ENCODE measurements around the gene INPP5J. TPM values are rescaled to one million over a fixed set of nuclear protein-coding genes. Genes with fewer than 3 reads are reported as not detected.
"Not testable (repeated sequence)": the region's sequence is repeated elsewhere in the genome, so short reads cannot be mapped to it uniquely, and the experiment has no call there.

The INPP5J gene
- total RNA-seq, 1 donor from 2014 or later = 15.4 TPM

GRCh38 chr22:31160328-31160978, 37.7 kb downstream of the INPP5J start:
- ATAC-seq (ENCODE audit: poor library complexity) (peak; percentile 59), DNase-seq (no peak)
- intact Hi-C loops (cut with DNase I) = no loop called here

DNA sequence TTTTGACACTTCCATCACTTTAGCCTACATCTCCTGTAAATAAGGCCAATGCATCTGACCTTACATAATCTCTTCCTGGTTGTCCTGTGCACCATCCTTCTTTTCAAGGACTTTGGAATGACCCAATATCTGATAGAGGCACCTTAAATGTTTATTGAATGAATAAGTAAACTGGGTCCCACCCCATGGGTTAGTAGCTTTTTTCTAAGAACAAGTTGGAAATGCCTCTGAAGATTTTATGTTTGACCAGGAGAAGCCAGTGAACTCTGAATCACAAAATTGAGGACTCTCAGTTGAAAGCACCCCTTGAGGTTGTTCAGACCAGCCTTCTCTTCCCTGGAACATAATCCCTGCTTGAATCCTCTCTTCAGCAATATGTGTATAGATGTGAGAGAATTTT, 38.6 kb downstream of the INPP5J start:
- DNase-seq (no peak), ATAC-seq (ENCODE audit: poor library complexity) (no peak)
- intact Hi-C loops (cut with DNase I) = no loop called here

DNA sequence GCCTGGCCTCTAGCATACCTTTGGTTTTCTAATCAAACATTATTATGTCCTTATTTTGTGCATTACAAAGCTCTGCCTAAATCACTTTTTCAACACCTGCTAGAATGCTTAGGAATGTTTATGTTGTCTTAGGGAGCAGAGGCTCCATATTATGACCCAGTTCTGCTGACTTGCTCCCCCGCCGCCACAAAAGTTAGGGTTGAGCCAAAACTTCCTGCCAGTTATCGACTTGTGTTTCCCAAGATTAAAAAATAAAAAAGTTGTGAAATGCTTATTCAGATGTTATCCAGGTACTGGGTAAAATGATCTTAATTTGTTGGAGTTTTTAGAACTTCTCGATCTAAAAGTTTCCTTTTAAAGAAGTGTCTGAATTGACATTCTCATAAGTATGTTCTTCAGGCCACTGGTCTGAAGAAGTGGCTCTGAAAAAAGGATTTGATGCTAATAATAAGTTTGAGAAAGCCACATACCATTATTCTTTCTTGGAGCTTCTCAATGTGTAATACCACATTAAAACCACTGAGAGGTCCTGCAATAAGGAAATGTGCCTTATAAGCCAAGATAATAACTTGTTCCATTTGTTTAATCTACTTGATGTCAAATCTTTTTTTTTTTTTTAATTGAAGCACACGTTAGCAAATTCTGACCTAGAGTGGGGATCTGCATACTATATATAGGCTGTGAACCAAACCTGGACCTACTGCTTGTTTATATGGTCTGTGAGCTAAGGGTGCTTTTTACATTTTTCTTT, 39.4 kb downstream of the INPP5J start:
- ATAC-seq (ENCODE audit: poor library complexity) (no peak), DNase-seq (no peak)
- intact Hi-C loops (cut with DNase I) = no loop called here

- intact Hi-C loops (cut with DNase I) = no loop called here
- DNase-seq = no peak
- no peak for ATAC-seq (ENCODE audit: poor library complexity)
These were observed 48.2 kb downstream of the INPP5J start for GRCh38 chr22:31170971-31171370.

GRCh38 chr22:31171734-31172133, 49.0 kb downstream of the INPP5J start:
- intact Hi-C loops (cut with DNase I); ATAC-seq (ENCODE audit: poor library complexity): not testable (repeated sequence)
- DNase-seq = peak; percentile 56

DNA sequence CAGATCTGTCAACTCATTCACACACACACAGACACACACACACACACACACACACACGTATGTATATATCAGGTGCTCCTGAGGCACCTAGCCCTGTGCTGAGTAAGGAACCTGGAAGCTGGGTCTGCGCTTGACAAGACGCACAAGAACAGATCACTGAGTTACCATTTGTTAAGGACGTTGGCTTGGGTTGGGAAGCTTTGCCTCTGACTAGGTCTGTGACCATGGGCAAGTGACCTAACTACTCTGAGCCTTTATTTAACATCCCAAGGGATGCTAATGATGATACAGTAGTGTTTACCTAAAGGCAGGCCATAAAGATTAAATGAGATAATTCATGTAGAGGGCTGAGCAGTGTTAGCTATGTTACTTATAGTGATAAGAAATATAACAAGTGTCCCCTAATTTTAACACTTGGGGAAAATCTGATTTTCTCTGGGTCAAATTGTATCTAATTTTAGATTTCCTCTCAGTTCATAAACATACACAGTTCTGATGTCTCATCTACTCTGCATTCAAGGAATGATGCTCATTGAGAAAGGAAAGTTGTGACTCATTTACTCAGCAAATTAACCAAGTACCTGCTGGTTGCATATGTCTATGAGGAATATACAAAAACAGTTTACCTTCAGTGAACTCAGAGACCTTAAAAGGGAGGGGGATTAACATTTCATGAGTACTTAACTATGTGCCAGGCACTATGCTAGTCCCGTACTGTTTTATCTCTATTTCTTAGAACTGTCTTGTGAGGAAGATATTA, 50.8 kb downstream of the INPP5J start:
- DNase-seq = no peak
- intact Hi-C loops (cut with DNase I) = no loop called here
- no peak for ATAC-seq (ENCODE audit: poor library complexity)

- DNase-seq (no peak), ATAC-seq (ENCODE audit: poor library complexity) (no peak)
- intact Hi-C loops (cut with DNase I) = no loop called here
These were observed 54.2 kb downstream of the INPP5J start for GRCh38 chr22:31176923-31177322.

GRCh38 chr22:31177420-31178162, 54.8 kb downstream of the INPP5J start:
- intact Hi-C loops (cut with DNase I) = no loop called here
- ATAC-seq (ENCODE audit: poor library complexity) (no peak), DNase-seq (no peak)

GRCh38 chr22:31178859-31179258, 56.1 kb downstream of the INPP5J start:
- intact Hi-C loops (cut with DNase I) = no loop called here
- ATAC-seq (ENCODE audit: poor library complexity) (no peak), DNase-seq (no peak)

DNA sequence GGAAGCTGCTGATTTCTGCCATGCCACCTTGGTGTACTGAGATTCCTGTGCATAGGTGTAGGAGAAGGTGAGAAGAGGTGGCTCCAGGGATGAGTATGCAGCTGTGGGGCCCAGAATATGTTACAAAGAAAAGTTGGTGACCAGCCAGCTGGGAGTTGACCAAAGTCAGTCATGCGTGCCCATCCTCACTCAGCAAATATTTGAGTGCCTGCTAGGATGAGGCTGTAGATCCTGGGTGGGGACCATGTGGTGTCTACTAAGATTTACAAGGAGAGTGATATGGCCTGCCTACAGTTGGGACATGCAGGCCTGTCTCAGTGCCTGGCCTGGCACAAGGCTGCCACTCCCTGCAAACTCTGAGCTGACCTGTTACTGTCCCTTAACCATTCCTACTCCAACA, 56.6 kb downstream of the INPP5J start:
- ATAC-seq (ENCODE audit: poor library complexity) = peak; percentile 38
- intact Hi-C loops (cut with DNase I) = no loop called here
- no peak for DNase-seq

- intact Hi-C loops (cut with DNase I) = no loop called here
- ATAC-seq (ENCODE audit: poor library complexity) = no peak
- DNase-seq = no peak
These were observed 61.2 kb downstream of the INPP5J start for GRCh38 chr22:31184015-31184414.

Small RNA genes lying within 50 kb of the gene (microRNA-seq; reads per million reads assigned to microRNA genes)
- 1.9 reads per million for gene MIR3928

Other genes with a start within 250 kb of the INPP5J start
- 20.1 TPM for gene MORC2, start 154.2 kb upstream of the INPP5J start, total RNA-seq
- gene TUG1, start 153.7 kb upstream of the INPP5J start, total RNA-seq = 30.9 TPM
- 256 TPM for gene SMTN, start 41.6 kb upstream of the INPP5J start, total RNA-seq
- 43.4 TPM for gene SELENOM, start 15.4 kb upstream of the INPP5J start, total RNA-seq
- not detected for gene PLA2G3, start 17.5 kb downstream of the INPP5J start, total RNA-seq
- 17.7 TPM for gene RNF185, start 37.2 kb downstream of the INPP5J start, total RNA-seq
- 8.5 TPM for gene LIMK2, start 89.3 kb downstream of the INPP5J start, total RNA-seq
- 10.4 TPM for gene PIK3IP1, start 169.5 kb downstream of the INPP5J start, total RNA-seq
- 9.9 TPM for gene PATZ1, start 223.4 kb downstream of the INPP5J start, total RNA-seq